ENCODE results near the gene GRB7.
A peak's percentile ranks its signal among the peaks of the same experiment; 100 is the strongest.
"Not testable (repeated sequence)": the region's sequence is repeated elsewhere in the genome, so short reads cannot be mapped to it uniquely, and the experiment has no call there.

The GRB7 gene

GRCh38 chr17:39709998-39710964 lies 27.5 kb upstream of the GRB7 start:
- no peak for DNase-seq

- not testable (repeated sequence) for DNase-seq
Measured at GRCh38 chr17:39711071-39711470, 26.7 kb upstream of the GRB7 start.

GRCh38 chr17:39711851-39712250 lies 25.9 kb upstream of the GRB7 start:
- DNase-seq: no peak

- DNase-seq: no peak
Measured at GRCh38 chr17:39714234-39714633, 23.5 kb upstream of the GRB7 start.

GRCh38 chr17:39715375-39716072 lies 22.2 kb upstream of the GRB7 start:
- DNase-seq: no peak

- DNase-seq: no peak
Measured at GRCh38 chr17:39716073-39716818, 21.5 kb upstream of the GRB7 start.

GRCh38 chr17:39716879-39717536 lies 20.7 kb upstream of the GRB7 start:
- no peak for DNase-seq

- DNase-seq: no peak
Measured at GRCh38 chr17:39717660-39718059, 20.1 kb upstream of the GRB7 start.

GRCh38 chr17:39719563-39720355 lies 18.0 kb upstream of the GRB7 start:
- no peak for DNase-seq

GRCh38 chr17:39722104-39722503 lies 15.6 kb upstream of the GRB7 start:
- DNase-seq: no peak

GRCh38 chr17:39722965-39723848 lies 14.5 kb upstream of the GRB7 start:
- no peak for DNase-seq

- DNase-seq: no peak
Measured at GRCh38 chr17:39724731-39725130, 13.0 kb upstream of the GRB7 start.

- not testable (repeated sequence) for DNase-seq
Measured at GRCh38 chr17:39725923-39726322, 11.8 kb upstream of the GRB7 start.

GRCh38 chr17:39726617-39727016 lies 11.1 kb upstream of the GRB7 start:
- DNase-seq: no peak

- DNase-seq: no peak
Measured at GRCh38 chr17:39727556-39727955, 10.2 kb upstream of the GRB7 start.

GRCh38 chr17:39729280-39729851 lies 8.4 kb upstream of the GRB7 start:
- no peak for DNase-seq

GRCh38 chr17:39730095-39730921 lies 7.4 kb upstream of the GRB7 start, which contains the start of gene MIEN1:
Gene MIEN1 (minus strand): TSS chr17:39730532. CDS start chr17:39730495, 37 bp downstream.
- peak; percentile 78 for DNase-seq

GRCh38 chr17:39732586-39732985 lies 5.2 kb upstream of the GRB7 start:
- no peak for DNase-seq

- no peak for DNase-seq
Measured at GRCh38 chr17:39735882-39736281, 1.9 kb upstream of the GRB7 start.
